HG03060 (cell line): ENCODE data around the gene GABRG3.

Source experiments
- ATAC-seq: cut with Tn5 transposase; IDR thresholded peaks from one replicate; pipeline ENCODE4 v1.9.1; 2021; ENCODE audit warnings: low read depth, moderate number of reproducible peaks; ENCODE audit not compliant: unreplicated experiment

The GABRG3 gene

GRCh38 chr15:27532358-27532757 lies 561.4 kb downstream of the GABRG3 start:
- ATAC-seq = no peak

DNA sequence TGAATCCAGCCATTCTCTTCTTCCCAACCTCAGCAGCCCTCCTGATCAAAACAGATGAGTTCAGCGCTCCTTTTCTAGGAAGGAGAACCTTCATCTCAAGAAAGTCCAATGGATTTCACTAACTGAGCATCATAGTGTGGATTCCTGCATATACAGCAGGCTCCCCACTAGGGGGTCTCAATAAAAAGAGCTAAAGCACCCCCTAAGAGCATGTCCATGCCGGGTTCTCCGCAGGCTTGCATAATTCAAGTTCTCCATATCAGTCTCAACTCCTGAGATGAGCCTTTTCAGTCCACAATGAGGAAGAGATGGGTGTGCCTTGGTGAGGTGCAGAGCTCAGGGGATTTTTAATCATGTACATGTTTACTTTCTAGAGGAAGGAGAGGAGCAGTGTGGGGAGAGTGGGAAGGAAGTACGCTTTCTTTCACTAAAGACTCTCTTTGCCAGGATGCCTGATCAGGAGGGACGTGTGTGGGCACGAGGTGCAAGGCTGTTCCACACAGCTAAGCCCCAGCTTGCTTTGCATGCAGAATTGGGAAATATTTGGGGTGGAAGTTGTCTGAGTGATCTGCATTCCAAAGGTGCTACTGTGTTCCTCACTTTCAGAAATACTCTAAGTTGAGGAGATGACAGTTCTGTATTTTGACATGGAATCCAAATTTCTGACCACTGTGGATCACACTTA lies 564.6 kb downstream of the GABRG3 start:
- ATAC-seq = no peak

DNA sequence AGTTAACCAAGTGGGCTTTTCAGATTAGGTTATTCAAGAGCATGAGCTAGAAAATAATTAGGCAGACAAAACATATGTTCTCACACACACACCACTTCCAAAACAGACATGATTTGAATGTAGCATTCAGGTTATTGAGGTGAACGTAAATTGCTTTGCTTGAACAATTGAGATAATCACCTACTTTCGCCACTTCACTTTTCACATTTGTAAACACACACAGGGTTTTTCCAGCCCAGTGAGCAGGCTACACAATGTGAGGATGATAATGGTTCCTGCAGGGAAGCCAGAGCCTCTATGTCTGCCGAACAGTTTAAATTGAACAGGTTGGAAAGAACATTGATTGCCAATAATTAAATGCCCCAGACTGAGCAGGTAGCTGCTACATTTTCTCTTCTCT lies 567.3 kb downstream of the GABRG3 start:
- no peak for ATAC-seq

DNA sequence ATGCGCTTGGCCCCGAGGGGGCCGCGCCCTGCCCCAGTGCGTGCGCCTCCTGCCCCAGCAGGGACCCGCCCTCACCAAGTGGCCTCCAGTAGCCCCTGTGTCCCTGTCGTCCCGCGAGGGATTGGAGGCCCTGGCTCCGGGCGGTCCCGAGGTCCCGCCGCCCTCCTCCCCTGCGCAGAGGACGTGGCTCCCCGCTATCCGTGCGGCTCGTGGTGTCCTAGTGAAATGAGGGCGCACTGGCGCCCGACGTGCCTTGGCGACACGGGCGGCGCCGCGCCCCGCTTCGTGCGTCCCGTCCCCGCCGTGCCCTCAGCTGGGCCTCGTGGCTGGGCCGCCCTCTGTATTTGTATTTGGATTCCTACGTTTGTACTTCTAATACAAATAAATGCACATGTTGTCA lies 570.6 kb downstream of the GABRG3 start:
- ATAC-seq = no peak

GRCh38 chr15:27545494-27546255 lies 574.7 kb downstream of the GABRG3 start:
- ATAC-seq = no peak

GRCh38 chr15:27549746-27550145 lies 578.8 kb downstream of the GABRG3 start:
- no peak for ATAC-seq

DNA sequence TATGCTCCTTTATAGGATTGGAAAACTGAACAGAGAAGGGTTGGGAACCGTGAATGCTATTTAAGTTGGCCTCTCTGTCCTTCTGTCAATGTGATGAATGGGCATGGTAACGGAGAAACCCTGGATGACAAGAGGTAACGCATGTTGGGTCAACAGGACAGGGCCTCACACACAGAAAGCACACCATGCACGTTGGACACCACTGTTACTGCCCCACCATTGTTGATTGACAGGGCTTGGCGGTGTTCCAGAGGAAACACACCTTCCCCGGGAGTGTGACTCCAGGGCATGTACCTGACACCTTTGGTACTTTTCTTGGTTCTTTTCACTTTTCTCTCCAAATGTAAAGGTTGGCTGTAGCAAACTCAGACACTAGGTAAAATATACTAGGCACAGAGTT lies 579.7 kb downstream of the GABRG3 start:
- no peak for ATAC-seq

DNA sequence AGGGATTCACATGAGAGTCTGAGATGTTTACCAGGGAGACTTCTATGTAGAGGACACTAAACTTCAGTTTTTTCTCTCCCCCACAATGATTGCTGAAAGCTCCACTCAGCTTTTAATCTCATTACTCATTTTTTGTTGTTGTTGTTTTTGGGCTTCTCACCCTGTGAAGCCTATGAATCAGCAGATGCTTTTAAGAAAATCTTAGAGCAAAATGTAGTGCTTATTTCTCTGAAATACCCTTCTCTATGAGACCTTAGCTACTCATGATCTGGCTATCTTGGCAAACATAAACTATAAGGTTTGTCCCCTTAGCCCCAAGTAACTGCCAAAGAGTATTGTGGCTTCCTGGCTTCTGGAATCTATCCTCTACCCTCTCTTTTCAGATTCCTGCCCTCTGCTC lies 590.8 kb downstream of the GABRG3 start:
- no peak for ATAC-seq

GRCh38 chr15:27563765-27564370 lies 592.9 kb downstream of the GABRG3 start:
- no peak for ATAC-seq

- ATAC-seq = no peak
These were observed 593.7 kb downstream of the GABRG3 start for GRCh38 chr15:27564656-27565055.

- no peak for ATAC-seq
These were observed 599.8 kb downstream of the GABRG3 start for GRCh38 chr15:27570746-27571145.

DNA sequence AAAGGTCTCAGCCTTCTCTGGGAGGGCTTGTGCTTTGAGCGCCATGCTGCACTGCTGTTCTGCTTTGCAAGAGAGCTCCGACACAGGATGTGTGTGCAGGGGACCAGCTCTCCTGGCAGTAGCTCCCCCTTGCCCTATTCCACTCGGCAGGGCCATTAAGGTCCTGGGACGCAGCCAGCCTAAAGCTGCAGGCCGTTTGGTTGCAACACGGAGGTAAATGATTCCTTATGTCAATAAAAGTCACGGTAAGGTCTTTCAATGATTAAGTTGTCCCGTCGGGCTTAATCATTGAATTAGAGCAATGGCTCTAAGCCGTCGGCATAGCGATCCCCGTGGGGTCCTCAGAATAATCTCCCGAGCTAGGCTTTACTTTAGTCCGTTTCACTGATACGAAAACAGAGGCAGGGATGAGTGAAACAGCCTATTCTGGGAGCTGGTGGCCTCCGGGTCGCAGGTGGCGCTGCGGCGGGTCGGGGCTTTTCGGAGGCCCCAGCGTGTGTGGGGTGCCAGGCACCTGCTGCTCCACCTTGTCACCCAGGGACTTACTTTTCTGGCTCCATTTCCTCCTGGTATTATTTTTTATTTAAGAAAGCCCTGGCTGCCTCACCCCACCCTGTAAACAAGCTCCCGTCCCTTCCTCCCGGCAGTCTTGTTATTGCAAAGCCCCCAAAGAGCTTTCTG lies 603.0 kb downstream of the GABRG3 start:
- no peak for ATAC-seq

DNA sequence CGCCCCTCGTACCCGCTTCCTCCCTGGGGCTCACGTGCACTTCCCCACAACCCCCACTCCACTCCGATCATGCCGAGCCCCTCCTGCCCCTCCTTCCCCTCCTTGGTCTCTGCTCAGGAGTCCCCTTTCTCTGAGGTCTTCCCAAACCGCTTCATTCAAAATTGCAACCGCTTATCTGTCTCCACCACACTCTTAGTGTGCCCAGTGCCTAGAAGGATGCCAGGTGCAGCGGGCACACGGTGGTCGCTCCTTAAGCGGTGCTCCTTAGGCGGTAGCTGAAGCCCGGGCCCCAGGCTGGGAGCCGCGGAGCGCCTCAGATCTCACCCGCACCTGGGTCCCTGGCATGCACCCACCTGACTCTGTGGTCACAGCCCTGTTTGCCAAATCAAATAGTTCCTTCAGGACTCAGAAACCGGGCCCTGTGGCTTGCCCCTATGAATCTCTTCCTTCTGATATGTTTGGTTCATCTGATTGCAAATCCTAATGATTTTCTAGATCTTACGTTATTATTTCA lies 603.6 kb downstream of the GABRG3 start:
- no peak for ATAC-seq

- no peak for ATAC-seq
These were observed 604.5 kb downstream of the GABRG3 start for GRCh38 chr15:27575521-27575920.

DNA sequence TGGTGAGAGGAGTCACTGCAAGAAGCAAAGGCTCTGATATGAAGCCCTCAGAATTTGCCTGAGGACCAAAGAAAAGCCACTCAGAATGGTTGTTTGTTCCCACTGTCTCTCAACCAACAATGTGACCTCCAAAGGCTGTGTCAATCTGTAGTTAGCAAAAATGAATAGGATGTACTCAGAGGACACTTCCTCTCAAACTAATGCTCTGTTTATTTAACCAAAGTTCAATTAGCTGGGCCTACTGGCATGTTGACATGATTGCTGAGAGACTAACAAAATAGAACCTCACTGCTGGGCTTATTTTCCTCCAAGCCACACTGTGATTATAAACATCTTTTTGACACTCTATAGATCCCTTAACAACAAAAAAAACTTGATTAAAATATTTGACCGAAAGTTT lies 605.6 kb downstream of the GABRG3 start:
- ATAC-seq = no peak

DNA sequence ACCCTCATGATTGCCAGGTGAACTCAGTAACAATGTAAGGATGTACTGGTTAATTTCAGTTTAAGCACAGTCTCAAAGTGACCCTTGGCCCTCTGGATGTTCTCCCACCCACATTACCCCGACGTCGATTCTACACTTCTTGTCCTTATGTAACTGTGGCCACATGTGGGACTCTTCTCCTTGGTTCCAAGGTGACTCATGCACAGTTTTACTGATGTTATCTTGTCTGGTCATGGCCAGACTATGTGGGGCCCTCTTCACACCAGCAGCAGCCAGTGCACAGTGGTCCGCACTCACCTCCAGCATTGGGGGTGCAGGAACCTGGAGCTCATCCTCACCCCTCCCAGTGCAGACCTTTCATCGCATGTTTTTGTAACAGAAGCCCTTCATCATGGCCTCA lies 608.8 kb downstream of the GABRG3 start:
- ATAC-seq = no peak

DNA sequence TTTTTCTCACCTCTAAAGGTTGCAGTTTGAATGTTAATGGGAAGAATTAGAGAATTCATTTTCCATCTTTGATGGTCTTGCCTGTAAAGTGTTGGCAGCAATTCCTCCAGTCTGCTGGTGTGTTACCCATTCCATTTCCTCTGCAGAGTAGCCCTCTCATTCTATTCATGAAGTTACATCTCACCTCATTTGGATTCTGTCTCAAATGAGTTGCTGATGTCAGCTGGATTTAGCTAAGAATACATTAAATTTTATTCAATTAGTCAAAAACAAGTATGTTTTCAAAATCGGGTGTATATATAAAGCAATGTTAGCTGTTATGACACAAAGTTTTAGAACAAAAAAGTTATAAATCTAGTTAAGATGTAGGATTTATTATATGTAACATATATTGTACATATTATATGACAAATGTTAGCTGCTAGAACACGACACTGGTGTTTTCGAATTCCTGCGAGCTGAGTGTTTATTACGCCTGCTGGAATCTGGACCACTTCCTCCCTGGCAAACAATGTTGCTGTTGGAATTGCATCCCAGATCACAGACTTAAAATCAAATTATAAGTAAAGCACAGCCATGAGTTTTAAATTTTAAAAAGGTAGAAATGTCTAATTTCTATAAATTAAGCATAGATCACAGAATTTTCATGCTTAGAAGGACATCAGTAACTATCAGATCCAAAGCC lies 611.9 kb downstream of the GABRG3 start:
- no peak for ATAC-seq

DNA sequence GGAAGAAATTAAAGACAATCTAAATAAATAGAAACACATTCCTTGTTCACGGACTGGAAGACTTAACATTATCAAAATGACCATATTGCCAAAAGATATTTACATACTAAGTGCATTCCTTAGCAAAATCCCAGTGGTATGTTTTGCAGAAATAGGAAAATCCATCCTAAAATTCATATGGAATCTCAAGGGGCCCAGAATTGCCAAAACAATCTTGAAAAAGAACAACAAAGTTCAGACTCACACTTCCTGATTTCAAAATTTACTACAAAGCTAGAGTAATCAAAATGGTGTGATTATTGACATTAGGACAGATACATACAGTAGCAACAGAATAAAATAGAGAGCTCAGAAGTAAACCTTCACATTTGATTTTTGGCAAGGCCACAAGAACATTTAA lies 612.7 kb downstream of the GABRG3 start:
- ATAC-seq = no peak

GRCh38 chr15:27585041-27585640 lies 614.2 kb downstream of the GABRG3 start:
- ATAC-seq = no peak

GRCh38 chr15:27587810-27588209 lies 616.8 kb downstream of the GABRG3 start:
- no peak for ATAC-seq
